ENCODE data around the gene THAP12.
"Not testable (repeated sequence)": the region's sequence is repeated elsewhere in the genome, so short reads cannot be mapped to it uniquely, and the experiment has no call there.

The THAP12 gene

DNA sequence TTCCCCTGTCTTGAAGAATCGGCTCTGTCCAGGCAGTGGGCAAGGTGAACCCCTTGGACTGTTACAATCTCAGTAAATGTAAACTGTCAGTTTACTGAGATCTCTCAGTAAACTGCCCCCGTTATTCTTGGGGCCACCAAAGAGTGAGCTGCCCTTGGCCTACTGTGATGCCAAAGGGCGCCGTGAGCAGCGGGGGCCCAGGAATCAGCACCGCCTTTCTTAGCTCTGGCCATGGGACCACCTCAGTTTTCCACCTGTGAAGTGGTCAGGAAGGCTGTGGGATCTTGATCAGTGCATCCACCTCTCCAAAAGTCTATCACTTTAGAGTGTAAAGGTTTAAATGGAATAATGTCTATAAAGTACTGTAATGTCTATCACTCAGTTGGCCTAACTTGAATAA, 57.1 kb downstream of the THAP12 start:
- no peak for DNase-seq

DNA sequence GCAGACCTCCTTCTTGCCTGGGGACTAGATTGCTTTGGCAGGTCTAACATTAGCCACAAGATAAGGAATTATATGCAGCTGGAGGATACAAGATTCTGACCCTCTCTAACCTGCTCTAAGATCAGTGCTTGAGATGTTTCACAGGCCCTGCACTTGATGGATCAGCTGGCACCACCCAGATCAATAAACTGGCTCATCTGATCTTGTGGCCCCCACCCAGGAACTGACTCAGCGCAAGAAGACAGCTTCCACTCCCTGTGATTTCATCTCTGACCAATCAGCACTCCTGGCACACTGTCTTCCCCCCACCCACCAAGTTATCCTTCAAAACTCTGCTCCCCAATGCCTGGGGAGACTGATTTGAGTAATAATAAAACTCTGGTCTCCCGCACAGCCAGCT, 57.6 kb downstream of the THAP12 start:
- not testable (repeated sequence) for DNase-seq

DNA sequence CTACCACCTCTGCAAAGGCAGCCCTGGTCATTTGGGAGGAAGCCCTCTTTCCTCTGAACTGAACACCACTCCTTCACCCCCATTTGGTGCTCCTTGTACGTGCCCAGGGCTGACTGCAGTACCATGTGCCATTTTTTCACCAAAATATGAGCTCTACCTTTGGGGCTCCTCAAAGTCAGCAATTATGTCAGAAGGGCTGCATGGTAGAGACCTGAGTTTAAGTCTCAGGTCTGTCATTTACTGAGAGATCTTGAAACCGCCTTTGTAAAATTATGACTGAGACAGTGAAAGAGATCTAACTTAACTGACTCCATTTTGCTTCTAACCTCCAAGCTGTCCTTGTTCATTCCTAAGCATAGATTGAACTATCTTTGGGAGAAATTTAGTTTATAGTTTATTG, 58.0 kb downstream of the THAP12 start:
- no peak for DNase-seq

DNA sequence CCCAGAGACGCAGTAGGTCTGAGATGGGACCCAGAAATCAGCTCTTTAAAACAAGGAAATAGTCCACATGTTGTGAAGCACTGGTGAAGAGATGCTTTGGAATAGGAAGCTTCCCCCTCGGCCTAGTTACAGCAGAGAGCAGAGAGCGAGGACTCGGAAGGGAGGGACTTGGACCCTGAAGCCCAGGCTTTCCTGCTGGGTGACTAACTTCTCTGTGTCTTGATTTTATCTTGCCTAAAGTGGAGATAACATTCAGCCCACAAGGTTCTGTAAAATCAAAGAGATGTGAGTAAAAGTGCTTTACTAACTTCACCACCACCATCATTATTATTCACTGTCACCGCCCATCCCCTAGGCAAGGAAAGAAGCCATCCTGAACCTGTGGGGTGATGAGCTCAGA, 58.4 kb downstream of the THAP12 start:
- no peak for DNase-seq

DNA sequence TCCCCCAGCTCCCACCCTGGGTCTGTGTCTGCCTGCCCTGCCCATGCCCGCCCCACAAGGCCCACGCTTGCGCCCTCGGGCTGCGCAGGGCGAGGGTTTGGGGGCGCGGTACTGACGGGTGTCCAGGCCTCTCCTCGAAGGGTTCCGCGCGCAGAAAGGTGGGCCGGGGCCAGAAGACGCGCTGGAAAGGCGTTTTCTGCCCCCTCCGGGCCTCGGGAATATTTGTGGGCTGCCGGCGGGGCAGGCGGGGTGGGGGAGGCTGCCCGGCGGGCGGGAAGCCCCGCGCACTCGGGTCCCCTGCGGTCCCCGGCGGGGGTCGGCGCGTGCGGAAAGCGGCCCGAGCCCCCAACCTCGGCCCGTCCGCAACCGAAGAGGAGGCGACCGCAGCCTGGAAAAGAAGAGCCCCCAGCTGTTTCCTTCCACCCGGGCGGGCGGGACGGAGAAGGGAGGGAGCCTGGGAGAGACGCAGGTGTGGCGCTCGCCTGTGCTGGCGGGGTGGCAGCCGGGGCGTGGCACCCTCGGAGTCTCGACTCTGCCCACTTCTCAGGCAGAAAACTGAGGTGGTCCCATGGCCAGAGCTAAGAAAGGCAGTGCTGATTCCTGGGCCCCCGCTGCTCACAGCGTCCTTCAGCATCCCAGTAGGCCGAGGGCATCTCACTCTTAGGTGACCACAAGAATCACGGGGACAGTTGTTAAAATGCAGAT, 59.0 kb downstream of the THAP12 start:
- no peak for DNase-seq

DNA sequence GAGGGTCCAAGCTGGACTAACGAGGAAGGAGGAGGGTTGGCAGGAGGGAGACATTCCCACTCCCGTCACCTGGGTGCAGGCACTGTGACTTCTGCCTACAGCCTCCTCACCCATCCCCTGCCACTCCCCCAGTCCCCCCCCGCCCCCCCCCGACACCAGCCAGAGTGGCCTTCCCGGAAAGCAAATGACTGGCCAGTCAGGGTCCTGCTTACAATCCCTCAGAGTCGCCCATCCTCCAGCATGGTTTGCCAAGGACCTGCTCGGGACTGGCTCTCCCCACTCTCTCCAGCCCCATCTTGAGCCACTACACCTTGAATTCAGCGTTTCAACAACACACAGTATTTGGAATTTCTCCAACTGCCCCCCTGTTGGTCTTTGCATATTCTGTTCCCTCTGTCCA, 59.6 kb downstream of the THAP12 start:
- DNase-seq: no peak

DNA sequence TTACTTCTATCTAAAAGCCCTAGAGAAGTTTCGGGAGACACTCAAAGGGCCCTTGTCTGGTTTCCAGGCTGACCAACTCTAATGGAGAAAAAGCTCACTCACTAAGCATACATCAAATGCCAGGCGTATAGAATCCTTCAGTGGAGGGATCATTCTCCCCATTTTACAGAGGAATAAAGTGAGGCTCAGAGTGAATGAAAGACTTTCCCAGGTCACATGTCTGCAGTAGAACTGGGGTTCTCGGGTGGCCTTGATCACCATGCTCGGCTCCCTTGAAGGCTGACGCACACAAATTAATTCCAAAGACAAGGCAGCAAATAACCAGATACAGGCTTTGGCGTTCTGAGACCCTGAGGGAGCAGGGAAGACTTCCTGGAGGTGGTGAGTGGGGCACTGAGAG, 60.0 kb downstream of the THAP12 start:
- no peak for DNase-seq

DNA sequence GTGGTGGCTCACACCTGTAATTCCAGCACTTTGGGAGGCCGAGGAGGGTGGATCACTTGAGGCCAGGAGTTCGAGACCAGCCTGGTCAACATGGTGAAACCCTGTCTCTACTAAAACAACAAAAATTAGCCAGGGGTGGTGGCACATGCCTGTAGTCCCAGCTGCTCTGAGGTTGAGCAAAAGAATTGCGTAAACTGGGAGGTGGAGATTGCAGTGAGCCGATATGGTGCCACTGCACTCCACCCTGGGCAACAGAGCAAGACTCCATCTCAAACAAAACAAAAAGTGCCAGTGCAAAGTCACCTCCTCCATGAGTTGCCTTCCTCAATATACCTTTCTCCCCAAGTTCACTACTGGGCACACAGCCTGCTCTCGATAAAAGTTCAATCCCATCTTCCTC, 61.1 kb downstream of the THAP12 start:
- DNase-seq: not testable (repeated sequence)

DNA sequence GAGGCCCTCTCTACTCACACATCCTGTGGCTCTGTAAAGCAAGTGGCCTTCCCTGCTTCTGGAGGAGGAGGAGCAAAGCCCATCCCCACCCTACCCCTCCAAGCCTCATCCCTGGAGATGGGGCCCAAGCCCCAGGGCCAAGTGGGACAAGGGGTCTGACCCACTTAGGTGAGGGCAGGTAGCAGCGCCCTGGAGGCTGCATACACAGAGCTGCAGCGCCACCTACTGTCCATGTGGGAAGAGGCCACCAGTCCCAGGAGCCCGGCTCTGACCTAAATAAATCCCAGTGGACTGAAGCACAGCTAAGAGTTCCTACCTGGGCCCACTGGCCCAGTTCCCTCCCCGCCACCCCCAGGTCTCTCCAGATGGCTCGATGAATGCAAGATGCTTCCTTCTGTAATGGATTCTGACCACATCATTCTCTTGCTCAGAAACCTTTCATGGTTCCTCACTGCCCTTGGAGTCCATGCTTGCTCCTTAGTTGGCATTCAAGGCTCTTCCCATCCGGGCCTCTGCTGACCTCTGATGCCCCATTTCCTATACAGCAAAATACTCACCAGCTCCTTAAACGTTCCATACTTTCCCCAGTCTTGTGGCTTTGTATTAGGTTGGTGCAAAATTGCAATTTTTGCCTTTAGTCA, 62.1 kb downstream of the THAP12 start:
- DNase-seq: peak; percentile 79 to 91 (median 86)

DNA sequence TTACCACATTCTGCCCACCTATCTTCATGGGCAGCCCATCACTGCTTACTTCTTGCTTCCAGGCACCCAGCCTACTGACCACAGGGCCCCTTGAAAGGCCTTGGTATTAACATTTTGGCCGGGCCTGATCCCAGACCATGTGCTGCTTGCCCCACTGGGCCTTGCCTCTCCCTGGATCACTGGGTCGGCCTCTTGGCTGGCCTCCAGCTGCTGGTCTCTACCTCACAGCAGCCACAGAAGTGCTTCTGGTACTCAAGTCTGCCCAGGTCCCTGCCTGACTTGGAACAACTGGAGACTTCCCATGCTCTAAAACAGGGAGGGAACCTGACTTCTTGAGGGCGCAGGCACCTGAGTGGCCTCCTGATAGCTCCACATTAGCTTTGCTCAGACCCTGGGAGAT, 63.6 kb downstream of the THAP12 start:
- no peak for DNase-seq

DNA sequence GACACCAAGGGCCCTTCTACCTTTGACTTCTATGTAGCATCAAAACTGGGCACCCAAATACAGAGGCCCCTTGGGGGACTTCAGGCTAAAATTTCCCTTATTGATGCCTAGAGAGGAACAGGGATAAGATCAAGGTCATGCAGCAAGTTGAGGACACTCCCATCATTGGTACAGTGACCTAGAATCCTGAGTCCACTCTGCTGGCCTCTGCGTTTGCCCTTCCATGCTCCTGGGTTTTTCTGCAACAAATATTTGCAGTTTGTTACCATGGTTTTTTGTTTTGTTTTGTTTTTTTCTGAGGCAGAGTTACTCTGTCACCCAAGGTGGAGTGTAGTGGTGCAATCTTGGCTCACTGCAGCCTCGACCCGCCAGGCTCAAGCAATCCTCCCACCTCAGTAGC, 64.2 kb downstream of the THAP12 start:
- no peak for DNase-seq

DNA sequence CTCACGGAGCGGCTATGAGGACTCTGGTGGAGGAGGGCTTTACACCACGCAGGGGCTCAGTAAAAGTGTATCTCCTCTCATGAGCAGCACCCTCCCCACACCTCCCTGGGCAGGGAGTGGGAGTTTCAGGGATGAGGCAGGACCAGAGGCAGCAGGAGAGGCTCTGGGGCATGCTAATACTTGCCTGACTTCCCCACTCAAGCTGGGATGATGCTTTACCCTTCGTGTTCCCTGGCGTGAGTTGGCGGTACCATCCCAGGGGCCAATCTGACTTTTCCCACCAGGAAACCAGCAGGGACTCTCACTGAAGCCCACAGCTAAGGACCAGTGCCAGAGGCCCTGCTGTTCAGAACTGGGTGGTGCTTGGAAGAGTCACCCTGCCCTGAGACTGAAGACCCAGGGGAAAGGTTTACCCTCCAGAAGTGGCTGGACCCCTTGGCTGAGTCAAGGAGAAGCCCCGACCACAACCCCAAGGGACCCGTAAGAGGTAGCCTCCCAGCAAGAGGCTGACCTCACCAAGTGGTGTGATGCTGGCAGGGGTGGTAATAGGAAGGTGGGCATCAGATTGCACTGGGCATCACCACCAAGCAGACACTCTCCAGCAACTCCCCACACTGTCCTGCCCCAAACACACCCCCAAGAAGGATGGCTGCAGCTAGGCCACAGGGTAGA, 65.6 kb downstream of the THAP12 start:
- no peak for DNase-seq

DNA sequence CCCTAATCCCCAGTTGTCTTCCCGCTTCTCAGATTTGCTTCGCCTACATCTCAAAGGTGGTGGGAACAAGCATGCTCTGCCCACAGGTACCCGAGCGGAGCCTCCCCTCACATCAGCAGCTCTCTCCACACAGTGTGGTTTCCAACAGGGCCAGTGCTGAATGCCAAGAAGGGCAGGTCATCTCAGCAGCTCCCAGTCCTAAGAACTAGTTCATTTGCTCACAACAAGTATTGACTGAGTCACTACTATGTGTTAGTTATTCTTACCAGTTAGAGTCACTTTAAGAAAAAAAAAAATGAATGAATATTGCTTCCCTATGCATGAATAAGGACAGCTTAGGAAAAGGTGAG, 66.2 kb downstream of the THAP12 start:
- no peak for DNase-seq

DNA sequence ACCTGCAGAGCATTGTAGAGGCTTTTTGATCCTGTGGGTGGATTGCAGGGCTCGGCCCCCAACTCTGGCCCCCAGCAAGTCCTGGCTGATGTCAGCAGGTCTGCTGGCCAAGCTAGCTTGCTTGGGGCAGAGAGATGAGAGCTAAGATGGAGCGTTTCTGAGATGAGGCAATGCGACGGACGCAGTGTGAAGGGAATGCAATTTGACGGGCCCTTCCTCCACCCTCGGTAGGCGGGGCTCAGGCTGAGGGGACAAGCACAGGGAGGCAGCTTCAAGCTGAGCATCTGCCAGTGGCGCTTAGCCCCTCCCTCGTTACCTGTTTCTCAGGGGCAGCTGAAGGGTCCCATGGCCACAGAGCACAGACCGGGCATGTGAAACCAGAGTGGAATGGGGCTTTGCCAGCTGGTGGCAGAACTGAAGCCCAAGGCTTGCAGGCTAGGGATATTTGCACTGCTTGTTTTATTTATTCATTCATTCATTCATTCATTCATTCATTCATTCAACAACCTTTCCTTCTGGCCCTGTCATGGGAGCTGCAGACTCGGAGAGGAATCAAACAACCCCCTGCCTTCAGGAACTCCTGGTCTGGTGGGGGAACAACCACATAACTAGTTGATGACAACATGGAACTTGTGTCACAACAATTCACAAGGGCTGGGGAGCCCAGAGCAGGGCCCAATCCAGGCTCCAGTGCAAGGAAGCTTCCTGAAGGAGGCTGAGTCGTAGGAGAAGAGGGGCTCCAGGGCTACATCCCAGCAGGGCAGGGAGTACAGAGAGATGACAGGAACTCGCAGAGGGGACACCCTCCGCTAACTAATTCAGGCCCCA, 66.8 kb downstream of the THAP12 start:
- DNase-seq: peak in 1 of 4 experiments; percentile 16

DNA sequence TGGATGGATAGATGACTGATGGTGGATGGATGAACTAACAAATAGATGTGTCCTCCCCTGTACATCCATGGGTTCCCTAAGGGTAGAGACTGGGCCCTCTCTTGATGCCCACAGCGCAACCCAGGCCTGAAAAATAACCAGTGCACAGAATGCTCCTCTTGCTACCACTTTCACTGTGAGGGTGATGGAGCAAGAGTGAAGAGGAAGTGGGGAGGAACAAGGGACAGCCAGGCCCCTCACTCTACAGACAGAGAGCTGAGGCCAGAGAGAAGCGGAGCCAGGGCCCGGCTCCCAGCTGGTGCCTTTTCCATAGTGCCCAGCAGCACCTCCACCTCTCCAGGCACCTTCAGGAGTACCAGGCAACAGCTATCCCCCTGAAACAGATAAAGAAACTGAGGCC, 67.7 kb downstream of the THAP12 start:
- DNase-seq: peak in 2 of 4 experiments; percentile 21 to 28

DNA sequence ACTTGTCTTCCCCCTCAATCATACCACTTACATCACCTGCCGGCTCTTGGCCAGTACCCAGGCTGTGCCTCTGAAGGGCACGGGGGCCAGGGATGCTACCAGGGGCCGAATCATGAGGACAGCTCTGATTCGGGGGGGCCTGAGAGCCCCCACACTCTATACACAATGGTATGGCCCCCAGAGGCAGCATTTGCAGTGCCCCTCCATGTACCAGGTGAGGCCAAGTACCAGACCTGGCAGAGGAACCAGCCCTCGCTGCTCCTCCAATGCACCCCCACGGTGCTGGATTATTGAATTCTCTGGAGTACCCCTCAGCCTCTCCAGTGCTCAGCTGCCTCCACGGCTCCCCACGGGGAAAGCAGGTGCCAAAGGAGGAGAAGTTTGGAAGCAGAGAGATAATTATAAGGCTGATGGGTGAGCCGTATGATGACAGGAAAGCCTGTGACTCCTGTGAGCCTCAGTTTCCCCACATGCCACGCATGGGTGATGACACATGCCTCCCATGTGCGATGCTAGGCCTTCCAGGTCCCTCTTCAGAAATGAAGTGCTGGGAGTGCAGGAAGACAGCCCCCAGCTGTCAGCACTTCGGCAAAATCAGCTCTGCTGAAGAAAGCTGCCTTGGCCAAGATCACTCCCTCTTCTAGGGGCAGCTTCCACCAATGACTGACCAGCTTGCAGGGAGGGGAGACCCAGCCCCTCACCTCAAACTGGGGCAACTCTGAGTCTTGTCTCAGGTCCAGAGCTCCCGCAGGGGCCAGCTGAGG, 69.9 kb downstream of the THAP12 start:
- no peak for DNase-seq

DNA sequence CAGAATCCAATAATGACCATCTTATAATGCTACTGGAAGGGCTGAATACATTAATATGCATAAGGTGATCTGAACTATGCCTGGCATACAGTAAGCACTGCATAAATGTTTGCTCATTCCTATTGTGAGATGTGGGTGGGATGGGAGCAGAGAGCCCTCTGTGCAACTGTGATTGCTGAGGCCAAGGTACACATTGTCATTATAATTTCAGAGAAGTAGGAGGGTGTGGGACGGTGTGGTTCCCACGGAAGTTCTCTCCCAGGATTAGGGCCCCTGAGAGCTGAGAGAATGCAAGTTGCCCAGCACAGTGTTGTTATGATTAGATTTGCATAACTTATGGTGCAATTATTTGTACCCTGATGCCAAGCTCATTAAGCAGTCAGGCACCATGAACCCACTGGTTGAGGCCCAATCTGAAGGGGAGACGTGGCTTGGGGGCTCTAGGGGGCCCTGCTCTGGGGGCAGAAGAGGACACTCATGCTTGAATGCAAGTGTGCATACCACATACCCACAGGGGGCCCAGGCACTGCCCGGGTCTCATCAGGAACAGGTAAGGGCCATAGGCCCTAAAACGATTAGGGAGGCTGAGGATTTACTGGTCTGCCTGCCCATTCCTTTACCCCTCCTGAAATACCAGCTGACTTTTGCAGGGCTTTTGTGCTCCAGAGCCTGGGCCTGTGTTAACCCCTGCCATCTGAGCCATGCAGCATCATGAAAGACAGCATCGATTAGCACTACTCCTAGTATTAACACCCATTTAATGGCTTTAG, 72.8 kb downstream of the THAP12 start:
- no peak for DNase-seq

DNA sequence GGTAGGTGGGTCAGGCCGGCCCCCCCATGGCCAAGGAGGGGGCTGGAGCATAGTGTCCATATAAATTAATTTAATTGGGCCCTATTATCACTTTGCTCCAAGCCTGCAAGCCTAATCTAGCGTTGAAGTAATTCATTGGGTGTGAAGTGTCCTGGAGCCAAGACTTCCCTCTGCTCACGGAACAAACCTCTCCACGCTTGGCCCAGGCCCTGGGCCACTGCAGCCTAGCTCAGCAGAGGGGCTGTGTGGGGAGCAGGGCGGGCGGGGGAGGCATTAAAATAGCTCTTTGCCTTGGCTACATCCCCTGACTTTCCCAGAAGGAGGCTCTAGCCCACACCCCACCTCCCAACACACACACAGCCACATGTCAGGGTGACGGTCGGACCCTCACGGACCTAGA, 73.5 kb downstream of the THAP12 start:
- no peak for DNase-seq

DNA sequence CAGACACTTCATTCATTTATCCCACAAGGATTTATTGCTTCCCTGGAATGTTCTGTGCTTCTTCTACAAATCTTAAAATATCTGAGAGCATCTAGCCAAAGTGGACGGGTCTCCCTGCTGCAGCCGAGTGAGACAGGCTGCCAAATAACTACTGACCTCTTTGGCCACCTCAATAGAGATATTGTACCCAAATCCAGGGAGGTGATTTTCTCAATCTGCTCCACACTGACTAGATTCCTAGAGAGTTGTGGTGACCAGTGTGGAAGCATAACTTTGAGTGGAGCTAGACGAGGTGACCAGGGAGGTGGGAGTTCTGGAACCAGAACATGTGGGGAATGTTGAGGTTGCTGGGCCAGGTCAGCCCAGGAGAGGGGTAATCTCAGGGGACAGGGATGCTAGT, 77.5 kb downstream of the THAP12 start:
- DNase-seq: no peak

DNA sequence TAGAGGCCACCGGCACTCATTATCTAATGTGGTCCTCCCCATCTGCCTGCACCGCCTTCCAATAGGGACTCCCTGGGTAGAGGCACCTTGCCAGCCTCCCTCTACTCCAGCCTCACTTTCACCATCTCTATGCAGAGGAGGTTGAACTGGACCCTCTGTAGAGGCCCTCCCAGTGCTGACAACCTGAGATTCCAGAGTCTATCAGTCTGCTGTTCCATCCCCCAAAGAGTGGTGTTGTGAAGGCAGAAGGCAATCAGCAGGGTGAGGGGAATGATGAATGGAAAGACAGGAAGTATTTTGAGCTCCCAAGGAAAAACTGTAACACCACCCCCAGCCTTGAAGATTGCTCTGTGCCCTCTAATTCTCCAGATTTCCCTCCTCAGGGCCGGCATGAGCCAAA, 77.9 kb downstream of the THAP12 start:
- DNase-seq: no peak

Data from suppressor macrophage (primary cell).